Measurements from ENCODE around the gene LPIN1. TPM values are rescaled to one million over a fixed set of nuclear protein-coding genes. Genes with fewer than 3 reads are reported as not detected.

The LPIN1 gene
- total and polyA plus RNA-seq, 2 donors (not counting 1 experiment from before 2014, with no cell fraction given), result 36.3 to 99.1 TPM

GRCh38 chr2:11757101-11757500 lies 10.7 kb downstream of the LPIN1 start:
- POLR2A ChIA-PET, result no interaction called here
- CTCF ChIA-PET, result interaction anchor here (0.7 to 2.3 kb wide), 8 partner anchors 9 to 28 kb away, joined by 3 to 9 read pairs (median 5); partner anchors contain the start of gene LPIN1
- ATAC-seq (ENCODE audit: low read depth) (no peak), DNase-seq (peak; percentile 40)
- no peaks in the 10 kb centered on the region for H3K9me3 ChIP-seq (ENCODE audit: control extremely low read depth in 1 of 3, control insufficient read depth in 2 of 3, insufficient read depth in 1 of 3, low read length in 2 of 3)
- H4K20me1 ChIP-seq (ENCODE audit: control insufficient read depth, insufficient read depth, low read length, poor library complexity, severe bottlenecking), result peaks cover 41% of the 10 kb centered on the region
- 83% methylated on average over 2 of the region's 4 CpGs for WGBS (ENCODE audit: insufficient coverage)
- Mint-ChIP-seq H3K27me3 (no peaks in the 10 kb centered on the region), H3K4me1 (peaks cover 73% of the 10 kb centered on the region), H3K4me3 (peak overlapping the region; percentile 34), H3K27ac (peak overlapping the region; percentile 32), H3K9me3 (ENCODE audit: insufficient read depth) (no peaks in the 10 kb centered on the region)
- no peak overlapping the region for H3K9ac ChIP-seq (ENCODE audit: low read length)
- intact Hi-C loops (cut with micrococcal nuclease), result loop anchor here (10.0 kb wide), 4 partner anchors 278 to 1312 kb away; partner anchors contain the start of gene ODC1
- H2AFZ ChIP-seq (ENCODE audit: insufficient read depth, low read depth, low read length, poor library complexity, severe bottlenecking), result no peak overlapping the region
- no peaks in the 10 kb centered on the region for H3K27me3 ChIP-seq (replicated peaks in 1 of 4; ENCODE audit: control extremely low read depth in 1 of 4, control insufficient read depth in 3 of 4, insufficient read depth in 4 of 4, low read length in 3 of 4)
- H3K79me2 ChIP-seq (ENCODE audit: control insufficient read depth, insufficient read depth, low read length), result peaks cover 74% of the 10 kb centered on the region
- H3K4me1 ChIP-seq (ENCODE audit: control insufficient read depth in 2 of 2, insufficient read depth in 2 of 2, low read length in 2 of 2), result peaks cover 49 to 68% of the 10 kb centered on the region in 2 donors
- H3K4me2 ChIP-seq (replicated peaks; ENCODE audit: low read depth, low read length, poor library complexity, severe bottlenecking), result no peak overlapping the region
- TF ChIP-seq CTCF (IDR thresholded peaks at IDR 0.05), result no peak
- no peak for TF ChIP-seq EZH2 (IDR thresholded peaks at IDR 0.05; ENCODE audit: borderline replicate concordance, insufficient read depth, low read depth, low read length, poor library complexity, severe bottlenecking)
- peaks cover 0 to 4% of the 10 kb centered on the region in 2 experiments for H3K36me3 ChIP-seq (replicated peaks in 1 of 2; ENCODE audit: control extremely low read depth in 1 of 2, control insufficient read depth in 1 of 2, extremely low read depth in 1 of 2, insufficient read depth in 2 of 2, low read length in 1 of 2)
- H3K4me3 ChIP-seq (ENCODE audit: control extremely low read depth in 1 of 5, extremely low read depth in 1 of 5, insufficient read depth in 1 of 5, low read depth in 2 of 5, low read length in 4 of 5), result no peak overlapping the region
- no peak overlapping the region for H3K27ac ChIP-seq (ENCODE audit: low read length in 2 of 2)

DNA sequence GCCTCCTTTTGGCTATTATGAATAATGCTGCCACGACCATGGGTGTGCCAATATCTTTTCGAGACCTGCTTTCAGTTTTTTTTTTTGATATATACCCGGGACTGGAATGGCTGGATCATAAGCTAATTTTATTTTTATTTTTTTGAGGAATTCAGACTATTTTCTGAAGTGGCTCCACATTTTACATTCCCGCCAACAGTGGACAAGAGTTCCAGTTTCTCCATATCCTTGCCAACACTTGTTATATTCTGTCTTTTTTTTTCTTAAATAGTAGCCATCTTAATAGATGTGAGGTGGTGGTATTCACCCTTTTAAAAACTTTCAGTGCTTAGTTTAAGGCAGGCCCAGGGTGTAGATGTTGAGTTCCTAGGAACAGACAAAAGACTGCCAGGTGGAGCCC lies 11.8 kb downstream of the LPIN1 start:
- 100% methylated on average over 2 of the region's 4 CpGs for WGBS (ENCODE audit: insufficient coverage)
- no peak for DNase-seq
- intact Hi-C loops (cut with micrococcal nuclease), result loop anchor here (10.0 kb wide), 4 partner anchors 277 to 1313 kb away; partner anchors contain the start of gene ODC1
- Mint-ChIP-seq H3K27ac (no peak overlapping the region), H3K4me1 (peaks cover 68% of the 10 kb centered on the region), H3K9me3 (ENCODE audit: insufficient read depth) (no peaks in the 10 kb centered on the region), H3K27me3 (no peaks in the 10 kb centered on the region), H3K4me3 (no peak overlapping the region)
- Histone ChIP-seq H3K4me2 (replicated peaks; ENCODE audit: low read depth, low read length, poor library complexity, severe bottlenecking) (no peak overlapping the region), H3K4me3 (ENCODE audit: control extremely low read depth in 1 of 5, extremely low read depth in 1 of 5, insufficient read depth in 1 of 5, low read depth in 2 of 5, low read length in 4 of 5) (no peak overlapping the region), H3K27me3 (replicated peaks in 1 of 4; ENCODE audit: control extremely low read depth in 1 of 4, control insufficient read depth in 3 of 4, insufficient read depth in 4 of 4, low read length in 3 of 4) (no peaks in the 10 kb centered on the region), H3K36me3 (replicated peaks in 1 of 2; ENCODE audit: control extremely low read depth in 1 of 2, control insufficient read depth in 1 of 2, extremely low read depth in 1 of 2, insufficient read depth in 2 of 2, low read length in 1 of 2) (peaks cover 0 to 10% of the 10 kb centered on the region in 2 experiments), H3K9ac (ENCODE audit: low read length) (no peak overlapping the region), H3K4me1 (ENCODE audit: control insufficient read depth in 2 of 2, insufficient read depth in 2 of 2, low read length in 2 of 2) (peaks cover 43 to 59% of the 10 kb centered on the region in 2 donors), H3K79me2 (ENCODE audit: control insufficient read depth, insufficient read depth, low read length) (peaks cover 74% of the 10 kb centered on the region), H4K20me1 (ENCODE audit: control insufficient read depth, insufficient read depth, low read length, poor library complexity, severe bottlenecking) (peaks cover 40% of the 10 kb centered on the region), H2AFZ (ENCODE audit: insufficient read depth, low read depth, low read length, poor library complexity, severe bottlenecking) (no peak overlapping the region), H3K9me3 (ENCODE audit: control extremely low read depth in 1 of 3, control insufficient read depth in 2 of 3, insufficient read depth in 1 of 3, low read length in 2 of 3) (no peaks in the 10 kb centered on the region), H3K27ac (ENCODE audit: low read length in 2 of 2) (no peak overlapping the region)
- ChIA-PET POLR2A (no interaction called here), CTCF (interaction anchor here (1.0 to 2.3 kb wide), 7 partner anchors 8 to 27 kb away, joined by 3 to 9 read pairs (median 5); partner anchors contain the start of gene LPIN1)
- TF ChIP-seq EZH2 (IDR thresholded peaks at IDR 0.05; ENCODE audit: borderline replicate concordance, insufficient read depth, low read depth, low read length, poor library complexity, severe bottlenecking) (no peak), CTCF (IDR thresholded peaks at IDR 0.05) (no peak)
- ATAC-seq (ENCODE audit: low read depth), result no peak

All from B cell (primary cell).